GM12864 (cell line): Measurements from ENCODE around the gene SLC5A1.

Experiments
- DNase-seq: peaks from one replicate; pipeline ENCODE4 v3.0.0-alpha.2; 2011; ENCODE audit warnings: low read depth
- H3K4me3 ChIP-seq: 2 replicates; pipeline ENCODE4 v1.5.1; 2011; ENCODE audit warnings: mild to moderate bottlenecking, low read depth, low read length, control low read depth
- TF ChIP-seq, protein P1 (sequence below): IDR thresholded peaks from 2 replicates; pipeline ENCODE4 v1.5.1; 2011; ENCODE audit warnings: low read depth, mild to moderate bottlenecking, moderate library complexity, low read length, control low read depth, inconsistent platforms; ENCODE audit errors: missing control alignments

SLC5A1 gene

DNA sequence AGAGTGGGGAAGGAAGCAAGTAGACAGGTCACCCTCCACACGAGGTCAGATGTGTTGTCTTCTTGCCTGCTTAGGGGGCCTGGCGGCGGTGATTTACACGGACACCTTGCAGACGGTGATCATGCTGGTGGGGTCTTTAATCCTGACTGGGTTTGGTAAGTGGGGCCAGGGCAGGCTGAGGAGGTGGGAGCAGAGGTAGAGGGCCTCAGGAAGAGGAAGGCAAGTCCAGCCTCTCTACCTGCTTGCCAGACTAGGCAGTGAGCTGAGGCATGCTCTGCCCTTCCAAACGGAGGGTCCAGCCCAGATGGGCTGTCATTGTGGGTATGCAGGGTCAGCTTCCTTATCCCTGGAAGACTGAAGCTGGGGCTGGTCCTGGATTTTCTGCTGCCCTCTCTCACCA, 39.9 kb downstream of the SLC5A1 start:
- TF ChIP-seq, protein P1, sequence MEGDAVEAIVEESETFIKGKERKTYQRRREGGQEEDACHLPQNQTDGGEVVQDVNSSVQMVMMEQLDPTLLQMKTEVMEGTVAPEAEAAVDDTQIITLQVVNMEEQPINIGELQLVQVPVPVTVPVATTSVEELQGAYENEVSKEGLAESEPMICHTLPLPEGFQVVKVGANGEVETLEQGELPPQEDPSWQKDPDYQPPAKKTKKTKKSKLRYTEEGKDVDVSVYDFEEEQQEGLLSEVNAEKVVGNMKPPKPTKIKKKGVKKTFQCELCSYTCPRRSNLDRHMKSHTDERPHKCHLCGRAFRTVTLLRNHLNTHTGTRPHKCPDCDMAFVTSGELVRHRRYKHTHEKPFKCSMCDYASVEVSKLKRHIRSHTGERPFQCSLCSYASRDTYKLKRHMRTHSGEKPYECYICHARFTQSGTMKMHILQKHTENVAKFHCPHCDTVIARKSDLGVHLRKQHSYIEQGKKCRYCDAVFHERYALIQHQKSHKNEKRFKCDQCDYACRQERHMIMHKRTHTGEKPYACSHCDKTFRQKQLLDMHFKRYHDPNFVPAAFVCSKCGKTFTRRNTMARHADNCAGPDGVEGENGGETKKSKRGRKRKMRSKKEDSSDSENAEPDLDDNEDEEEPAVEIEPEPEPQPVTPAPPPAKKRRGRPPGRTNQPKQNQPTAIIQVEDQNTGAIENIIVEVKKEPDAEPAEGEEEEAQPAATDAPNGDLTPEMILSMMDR: no peak
- no peak overlapping the region for H3K4me3 ChIP-seq
- DNase-seq: no peak

GRCh38 chr22:32083814-32084213, 40.8 kb downstream of the SLC5A1 start:
- DNase-seq: no peak
- TF ChIP-seq, protein P1: no peak
- no peak overlapping the region for H3K4me3 ChIP-seq

- DNase-seq: no peak
- TF ChIP-seq, protein P1: no peak
- H3K4me3 ChIP-seq: no peak overlapping the region
Observed at GRCh38 chr22:32088084-32088483, 45.0 kb downstream of the SLC5A1 start.

GRCh38 chr22:32097018-32097417, 54.0 kb downstream of the SLC5A1 start:
- no peak for DNase-seq
- TF ChIP-seq, protein P1: no peak
- no peak overlapping the region for H3K4me3 ChIP-seq

DNA sequence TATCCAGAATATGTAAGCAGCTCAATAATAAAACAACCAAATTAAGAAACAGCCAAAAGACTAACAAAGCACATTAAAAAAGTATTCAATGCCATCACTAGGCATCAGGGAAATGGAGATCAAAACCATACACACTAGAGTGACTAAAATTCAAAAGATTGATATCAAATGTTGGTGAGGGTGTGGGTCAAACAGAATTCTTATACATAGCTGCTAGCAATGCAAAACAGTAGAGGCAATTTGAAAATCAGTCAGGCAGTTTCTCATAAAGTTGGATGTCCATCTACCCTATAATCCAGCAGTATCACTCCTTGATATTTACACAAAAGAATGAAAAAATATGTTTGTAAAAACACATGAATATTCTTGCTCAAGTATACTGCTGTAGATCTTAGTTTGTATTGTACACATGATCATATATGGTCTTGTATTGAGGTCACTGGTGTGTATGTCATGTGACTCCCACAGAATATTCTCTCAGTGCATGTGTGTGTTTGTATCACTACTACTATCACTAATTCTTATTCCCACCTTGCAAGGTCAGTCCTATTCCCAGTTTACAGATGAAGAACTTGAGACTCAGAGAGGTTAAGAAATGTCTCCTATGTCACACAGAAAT, 54.9 kb downstream of the SLC5A1 start:
- TF ChIP-seq, protein P1: no peak
- no peak for DNase-seq

GRCh38 chr22:32100711-32101110, 57.6 kb downstream of the SLC5A1 start:
- no peak for DNase-seq
- no peak overlapping the region for H3K4me3 ChIP-seq
- TF ChIP-seq, protein P1: no peak

More for the DNA sequence above, 54.9 kb downstream of the SLC5A1 start:
- H3K4me3 ChIP-seq: no peak overlapping the region

DNA sequence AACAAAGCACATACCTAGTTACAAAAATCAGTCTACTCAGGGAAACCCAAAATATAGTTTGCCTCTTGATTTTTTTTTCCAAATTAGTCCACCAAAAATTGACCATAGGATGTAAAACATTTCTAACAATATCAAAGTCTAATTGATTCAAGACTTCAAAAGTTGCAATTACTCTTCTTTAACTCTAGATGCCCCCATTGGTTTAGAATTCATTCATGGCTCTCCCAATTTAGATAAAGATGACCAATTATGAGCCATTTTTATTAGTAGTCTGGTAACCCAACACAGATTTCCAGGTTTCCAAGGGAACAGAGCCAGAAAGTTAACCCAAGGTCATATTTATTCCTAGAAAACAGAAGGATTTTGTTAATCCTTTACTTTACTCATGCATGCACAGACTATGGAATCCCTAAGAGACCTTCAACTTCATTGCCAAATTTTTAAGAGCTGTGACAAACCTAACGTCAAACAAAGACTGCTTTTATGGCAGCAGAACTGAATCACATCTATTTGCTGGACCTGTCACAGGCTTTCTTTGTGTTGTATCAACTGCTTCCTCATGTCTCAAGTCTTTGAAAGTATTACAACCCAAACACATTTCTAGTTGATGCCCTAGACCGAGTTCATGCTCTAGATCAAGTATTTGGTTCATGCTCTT, 60.7 kb downstream of the SLC5A1 start:
- DNase-seq: no peak
- no peak overlapping the region for H3K4me3 ChIP-seq
- TF ChIP-seq, protein P1: peak; percentile 10
